T-helper 2 cell treated with Interferon-gamma antibody and Interleukin-4, amounts not matched to agents 100 ng/mL and 5 ng/mL, for 36 hours (primary cell): Measurements from ENCODE around the gene GAK. TPM values are rescaled to one million over a fixed set of nuclear protein-coding genes. Genes with fewer than 3 reads are reported as not detected.

ENCODE experiments used
- intact Hi-C: fragments of 100-400 bp; cut with micrococcal nuclease; formaldehyde crosslinking; loops from one replicate; pipeline ENCODE4 v1.15.1; 2023
- total RNA-seq: library from RNA; stranded (reverse); gene quantifications from 2 replicates; pipeline ENCODE4 v1.2.3, GENCODE V29; 2022

The GAK gene
- total RNA-seq, 1 donor from 2014 or later = 144 TPM

GRCh38 chr4:965048-965765, 33.1 kb upstream of the GAK start:
- intact Hi-C loops = no loop called here

- intact Hi-C loops = no loop called here
Measured at GRCh38 chr4:964346-965025, 32.4 kb upstream of the GAK start.

- intact Hi-C loops = no loop called here
Measured at GRCh38 chr4:963276-964225, 31.4 kb upstream of the GAK start.

- intact Hi-C loops = no loop called here
Measured at GRCh38 chr4:962231-963208, 30.4 kb upstream of the GAK start.

GRCh38 chr4:961351-962230, 29.5 kb upstream of the GAK start:
- intact Hi-C loops = no loop called here

GRCh38 chr4:960636-961350, 28.7 kb upstream of the GAK start:
- intact Hi-C loops = no loop called here

- intact Hi-C loops = no loop called here
Measured at GRCh38 chr4:960140-960635, 28.1 kb upstream of the GAK start.

- intact Hi-C loops = no loop called here
Measured at GRCh38 chr4:959338-960139, 27.4 kb upstream of the GAK start.

- intact Hi-C loops = no loop called here
Measured at GRCh38 chr4:958696-959337, 26.7 kb upstream of the GAK start.

GRCh38 chr4:958314-958665, 26.2 kb upstream of the GAK start:
- intact Hi-C loops = no loop called here

- intact Hi-C loops = no loop called here
Measured at GRCh38 chr4:957581-958313, 25.6 kb upstream of the GAK start.

- intact Hi-C loops = no loop called here
Measured at GRCh38 chr4:957231-957580, 25.1 kb upstream of the GAK start.

GRCh38 chr4:956531-957230, 24.6 kb upstream of the GAK start:
- intact Hi-C loops = no loop called here

GRCh38 chr4:955931-956381, 23.8 kb upstream of the GAK start:
- intact Hi-C loops = no loop called here

- intact Hi-C loops = no loop called here
Measured at GRCh38 chr4:955161-955921, 23.2 kb upstream of the GAK start.
